GM21619 (cell line): ENCODE data around the gene ARNT2.
"Not testable (repeated sequence)": the region's sequence is repeated elsewhere in the genome, so short reads cannot be mapped to it uniquely, and the experiment has no call there.

Experiments
- ATAC-seq: cut with Tn5 transposase; IDR thresholded peaks from one replicate; pipeline ENCODE4 v1.9.1; 2021; ENCODE audit not compliant: unreplicated experiment

ARNT2 gene

DNA sequence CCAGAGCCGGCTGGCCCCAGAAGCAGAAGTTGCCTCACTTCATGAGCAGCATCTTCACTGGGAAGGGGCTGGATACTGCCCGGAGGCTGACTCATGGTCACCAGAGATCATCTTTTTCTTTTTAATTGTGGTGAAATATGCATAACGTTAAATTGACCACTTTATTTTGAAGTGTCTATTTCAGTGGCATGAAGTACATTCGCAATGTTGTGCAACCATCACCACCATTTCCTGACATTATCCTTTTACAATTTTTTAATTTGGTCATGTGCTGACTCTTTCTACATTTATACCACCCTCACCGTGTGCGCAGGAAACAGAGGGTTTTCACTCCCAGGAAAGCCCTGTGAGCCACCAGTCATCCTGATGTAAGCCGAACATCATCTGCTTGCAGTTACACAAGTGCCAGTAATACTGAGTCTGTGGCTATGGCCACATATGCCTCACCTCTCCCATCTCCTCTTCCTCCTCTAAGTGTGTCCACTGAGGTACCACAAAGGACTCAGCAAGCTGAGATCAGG is 239.3 kb downstream of the ARNT2 start:
- ATAC-seq = no peak

DNA sequence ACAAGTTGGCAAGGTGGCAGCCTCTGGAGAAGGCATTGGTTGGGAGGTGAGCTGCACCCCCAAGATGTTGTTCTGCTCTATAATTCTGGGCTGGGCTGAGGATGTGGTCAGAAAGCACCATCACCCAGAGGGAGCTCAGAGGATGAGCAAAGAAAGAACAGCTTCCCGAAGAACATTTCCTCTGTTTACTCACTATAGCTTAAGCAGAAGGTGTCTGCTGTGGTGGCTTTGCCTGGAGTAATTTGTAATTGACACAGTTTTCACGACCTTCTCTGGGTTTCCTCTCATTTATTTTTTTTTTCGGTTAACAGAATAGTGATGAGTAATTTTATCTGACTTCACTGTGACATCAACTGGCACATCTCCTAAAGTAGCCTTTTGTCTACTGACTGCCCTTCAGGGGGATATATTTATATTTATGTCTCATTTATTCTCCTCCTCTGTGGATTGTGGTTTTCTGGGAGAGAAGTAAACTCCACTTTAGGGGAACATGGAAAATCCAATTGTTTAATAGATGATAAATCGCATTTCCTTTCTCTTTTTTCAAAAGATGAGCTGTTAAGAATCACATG is 241.4 kb downstream of the ARNT2 start:
- no peak for ATAC-seq

GRCh38 chr15:80647424-80647823 is 243.2 kb downstream of the ARNT2 start:
- ATAC-seq = not testable (repeated sequence)
